H1 (cell line): ENCODE measurements around the gene ARHGAP24. TPM values are rescaled to one million over a fixed set of nuclear protein-coding genes. Genes with fewer than 3 reads are reported as not detected.

ENCODE experiments used
- CTCF ChIA-PET: fragments of 300-600 bp; sonication (Branson Sonifier 250); formaldehyde crosslinking; loops from one replicate; lab custom pipeline; 2021; ENCODE audit not compliant: partially characterized antibody; lab: Charles Lee
- POLR2A ChIA-PET: fragments of 300-600 bp; sonication (Branson Sonifier 250); formaldehyde crosslinking; loops from one replicate; lab custom pipeline; 2021; ENCODE audit warnings: inconsistent platforms; ENCODE audit not compliant: partially characterized antibody; lab: Charles Lee
- DNase-seq, 2 experiments: peaks; one replicate each; pipeline versions ENCODE4 v3.0.0 to v3.0.0-alpha.2; 2010 to 2022; ENCODE audit warnings: low spot score in 2 of 2, low read depth in 1 of 2, mixed read lengths in 1 of 2
- FAIRE-seq: peaks from 2 replicates; lab custom pipeline; 2011; peaks lifted over from hg19 to GRCh38; lab: Jason Lieb, UNC
- H2AFZ ChIP-seq: 2 replicates; pipeline ENCODE4 v1.8.1; 2012; ENCODE audit warnings: low read length, inconsistent platforms
- H2AK5ac ChIP-seq: 2 replicates; pipeline ENCODE4 v1.6.1; 2013; ENCODE audit warnings: low read depth, low read length
- H2BK120ac ChIP-seq: replicated peaks from 2 replicates; pipeline ENCODE3; 2013; ENCODE audit warnings: low read depth, low read length, inconsistent platforms
- H2BK12ac ChIP-seq: 2 replicates; pipeline ENCODE4 v1.6.1; 2013; ENCODE audit warnings: low read depth, low read length
- H2BK15ac ChIP-seq: 2 replicates; pipeline ENCODE4 v1.6.1; 2013; ENCODE audit warnings: low read length
- H2BK20ac ChIP-seq: 2 replicates; pipeline ENCODE4 v1.6.1; 2013; ENCODE audit warnings: low read length
- H2BK5ac ChIP-seq: 2 replicates; pipeline ENCODE4 v1.6.1; 2013; ENCODE audit warnings: low read depth, low read length
- H3K14ac ChIP-seq: 2 replicates; pipeline ENCODE4 v1.6.1; 2013; ENCODE audit warnings: inconsistent platforms; ENCODE audit not compliant: insufficient read length
- H3K18ac ChIP-seq: 2 replicates; pipeline ENCODE4 v1.6.1; 2013; ENCODE audit warnings: low read length; ENCODE audit errors: extremely low read depth
- H3K23ac ChIP-seq: 2 replicates; pipeline ENCODE4 v1.6.1; 2013; ENCODE audit warnings: inconsistent platforms; ENCODE audit not compliant: insufficient read length
- H3K23me2 ChIP-seq: 2 replicates; pipeline ENCODE4 v1.6.1; 2013; ENCODE audit warnings: low read depth, low read length
- H3K27ac ChIP-seq: 2 replicates; pipeline ENCODE4 v1.6.1; 2011; ENCODE audit warnings: low read depth, low read length, inconsistent platforms
- H3K27me3 ChIP-seq, 4 experiments: replicated peaks in 1 of 4; 1 replicate in 1 of 4; 2 replicates in 3 of 4; pipeline versions ENCODE4 v1.6.1 to v1.8.1; 2011 to 2013; ENCODE audit warnings: low read length in 3 of 4, mild to moderate bottlenecking in 3 of 4, inconsistent platforms in 2 of 4, mixed read lengths in 2 of 4, moderate library complexity in 1 of 4; ENCODE audit not compliant: control insufficient read depth in 3 of 4, insufficient read depth in 3 of 4; ENCODE audit errors: extremely low read depth in 1 of 4
- H3K36me3 ChIP-seq, 4 experiments: 2 replicates each; pipeline versions ENCODE4 v1.6.1 to v1.8.1; 2011 to 2013; ENCODE audit warnings: mild to moderate bottlenecking in 4 of 4, low read length in 3 of 4, moderate library complexity in 2 of 4, control low read depth in 1 of 4, inconsistent platforms in 1 of 4; ENCODE audit not compliant: insufficient read depth in 4 of 4, control insufficient read depth in 2 of 4
- H3K4ac ChIP-seq: replicated peaks from 2 replicates; pipeline ENCODE3; 2013; ENCODE audit warnings: low read length, low read depth, mixed read lengths, inconsistent platforms; ENCODE audit not compliant: insufficient read length
- H3K4me1 ChIP-seq, 4 experiments: replicated peaks in 1 of 4; 1 replicate in 1 of 4; 2 replicates in 3 of 4; pipeline versions ENCODE4 v1.6.1 to v1.8.1; 2011 to 2013; ENCODE audit warnings: low read length in 3 of 4, inconsistent platforms in 2 of 4, mixed read lengths in 1 of 4; ENCODE audit not compliant: insufficient read depth in 4 of 4, control insufficient read depth in 3 of 4
- H3K4me2 ChIP-seq, 2 experiments: 2 replicates each; pipeline versions ENCODE4 v1.6.1 to v1.8.1; 2011 to 2013; ENCODE audit warnings: low read depth in 2 of 2, low read length in 2 of 2, control low read depth in 1 of 2, inconsistent platforms in 1 of 2, mild to moderate bottlenecking in 1 of 2; ENCODE audit not compliant: insufficient read depth in 1 of 2
- H3K4me3 ChIP-seq, 4 experiments: fragments of 200-600, 300-600 bp in 1 of 4; sonication (generic), shearing (Covaris generic), sonication (Bioruptor Twin) in 1 of 4; 2 replicates each; pipeline versions ENCODE4 v1.5.1 to v1.8.1; 2011 to 2016; ENCODE audit warnings: low read length in 4 of 4, low read depth in 3 of 4, control low read depth in 2 of 4, inconsistent platforms in 2 of 4, mild to moderate bottlenecking in 2 of 4, mixed read lengths in 1 of 4, moderate library complexity in 1 of 4; ENCODE audit not compliant: insufficient read depth in 2 of 4; ENCODE audit errors: extremely low read depth in 1 of 4
- H3K56ac ChIP-seq: replicated peaks from 2 replicates; pipeline ENCODE3; 2013; ENCODE audit warnings: low read depth, mild to moderate bottlenecking, mixed read lengths, low read length, inconsistent platforms; ENCODE audit not compliant: insufficient read length
- H3K79me1 ChIP-seq: 2 replicates; pipeline ENCODE4 v1.6.1; 2013; ENCODE audit warnings: low read depth, low read length, control low read depth
- H3K79me2 ChIP-seq, 2 experiments: 2 replicates each; pipeline versions ENCODE4 v1.6.1 to v1.8.1; 2012 to 2013; ENCODE audit warnings: low read length in 2 of 2, mild to moderate bottlenecking in 2 of 2, inconsistent platforms in 1 of 2; ENCODE audit not compliant: insufficient read depth in 2 of 2, control insufficient read depth in 1 of 2
- H3K9ac ChIP-seq, 4 experiments: replicated peaks in 1 of 4; 1 replicate in 1 of 4; 2 replicates in 3 of 4; pipeline versions ENCODE4 v1.6.1 to v1.8.1; 2011 to 2013; ENCODE audit warnings: low read depth in 3 of 4, low read length in 3 of 4, control low read depth in 2 of 4, mild to moderate bottlenecking in 2 of 4, moderate library complexity in 2 of 4, inconsistent platforms in 1 of 4; ENCODE audit errors: extremely low read depth in 1 of 4
- H3K9me3 ChIP-seq, 2 experiments: 2 replicates each; pipeline versions ENCODE4 v1.6.1 to v1.8.1; 2012 to 2013; ENCODE audit warnings: mild to moderate bottlenecking in 2 of 2, moderate library complexity in 2 of 2, control low read depth in 1 of 2, inconsistent platforms in 1 of 2, low read depth in 1 of 2, low read length in 1 of 2, mixed read lengths in 1 of 2; ENCODE audit not compliant: insufficient read depth in 2 of 2
- H4K20me1 ChIP-seq, 2 experiments: replicated peaks in 1 of 2; 2 replicates each; pipeline versions ENCODE3 to v1.8.1; 2011 to 2013; ENCODE audit warnings: inconsistent platforms in 2 of 2, low read length in 2 of 2, mild to moderate bottlenecking in 1 of 2; ENCODE audit not compliant: insufficient read depth in 2 of 2, control insufficient read depth in 1 of 2
- H4K5ac ChIP-seq: 2 replicates; pipeline ENCODE4 v1.6.1; 2013; ENCODE audit warnings: low read length, low read depth, mixed read lengths, inconsistent platforms; ENCODE audit not compliant: insufficient read length
- H4K8ac ChIP-seq: 2 replicates; pipeline ENCODE4 v1.8.0; 2013; ENCODE audit warnings: mild to moderate bottlenecking, moderate library complexity, low read length, inconsistent platforms; ENCODE audit not compliant: insufficient read depth; ENCODE audit errors: extremely low read depth
- H4K91ac ChIP-seq: replicated peaks from 2 replicates; pipeline ENCODE3; 2013; ENCODE audit warnings: low read length, mixed read lengths, inconsistent platforms; ENCODE audit not compliant: insufficient read length
- ASH2L ChIP-seq: fragments of 200-600, 300-600 bp; sonication (generic); IDR thresholded peaks from one replicate; pipeline ENCODE4 v1.7.1; 2017; ENCODE audit warnings: low read length
- JUND ChIP-seq: IDR thresholded peaks from 2 replicates; pipeline ENCODE4 v1.6.1; 2011; ENCODE audit warnings: mild to moderate bottlenecking, improper control_type of control experiment, low read length
- RNF2 ChIP-seq: fragments of 200-900, 300-1000 bp; sonication (generic); IDR thresholded peaks from 2 replicates; pipeline ENCODE4 v1.7.1; 2016; ENCODE audit warnings: borderline replicate concordance, low read depth, mild to moderate bottlenecking, antibody characterized with exemption, low read length; ENCODE audit not compliant: poor library complexity, severe bottlenecking; ENCODE audit errors: missing control alignments
- SIX5 ChIP-seq: IDR thresholded peaks from 2 replicates; pipeline ENCODE4 v1.6.1; 2011; ENCODE audit warnings: mild to moderate bottlenecking, low read depth, low read length
- SP2 ChIP-seq: IDR thresholded peaks from 2 replicates; pipeline ENCODE4 v1.6.1; 2012; ENCODE audit warnings: mild to moderate bottlenecking, low read length, inconsistent platforms
- YY1 ChIP-seq: IDR thresholded peaks from 2 replicates; pipeline ENCODE4 v1.6.1; 2011; ENCODE audit warnings: low read depth, mild to moderate bottlenecking, low read length
- polyA plus RNA-seq, 7 experiments: library from polyadenylated mRNA; depleted of rRNA in 3 of 7; stranded (reverse) in 5 of 7; unstranded in 2 of 7; fragments of >200 nt in 5 of 7; fragments of 200-250 nt in 2 of 7; gene quantifications; 1 replicate in 5 of 7; 2 replicates in 1 of 7; 4 replicates in 1 of 7; pipeline versions ENCODE4 v1.2.1 to v1.2.3, GENCODE V29; 2011 to 2013; ENCODE audit warnings: missing spikeins in 2 of 7, mixed read lengths in 2 of 7
- total RNA-seq: library from RNA; stranded (reverse); fragmentation: NEBNext Ultra II Directional; extraction: Animal tissue kit (Norgen Biotek cat#: 25700); gene quantifications from 2 replicates; pipeline ENCODE4 v1.2.1, GENCODE V29; 2021
- TF ChIP-seq, protein P1 (sequence below): IDR thresholded peaks from 2 replicates; pipeline ENCODE4 v1.6.1; 2011; ENCODE audit warnings: low read depth, mild to moderate bottlenecking, low read length; ENCODE audit not compliant: insufficient read depth

The ARHGAP24 gene
- total and polyA plus RNA-seq, 2 of the 8 experiments (the other 6 are each of a cell fraction or from before 2014, with no cell fraction given), result 0.08 to 0.50 TPM

DNA sequence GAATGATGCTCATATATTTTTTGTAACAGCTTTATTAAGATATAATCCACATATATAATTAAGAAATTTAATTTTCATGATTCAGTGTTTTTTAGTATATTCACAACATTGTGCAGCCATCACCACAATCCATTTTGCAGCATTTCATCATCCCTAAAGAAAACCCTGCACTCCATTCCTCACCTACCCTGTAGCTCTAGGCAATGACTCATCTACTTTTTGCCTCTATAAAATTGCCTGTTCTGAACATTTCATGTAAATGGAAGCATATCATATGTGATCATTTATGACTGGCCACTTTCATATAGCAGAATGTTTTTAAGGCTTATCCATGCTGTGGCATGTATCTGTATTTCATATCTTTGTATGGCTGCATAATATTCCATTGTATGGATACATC is 545.0 kb downstream of the ARHGAP24 start:
- H3K23me2 ChIP-seq, result no peaks in the 10 kb centered on the region
- H3K9me3 ChIP-seq, result peaks cover 0 to 7% of the 10 kb centered on the region in 2 experiments; a peak in 1 of 4 replicates
- H3K56ac ChIP-seq, result no peak overlapping the region
- no peak overlapping the region for H2AFZ ChIP-seq
- no peak overlapping the region for H3K4ac ChIP-seq
- no peak overlapping the region for H2BK15ac ChIP-seq
- H2BK120ac ChIP-seq, result no peak overlapping the region
- H2AK5ac ChIP-seq, result no peak overlapping the region
- H2BK12ac ChIP-seq, result no peak overlapping the region
- FAIRE-seq, result no peak
- no peak overlapping the region for H2BK5ac ChIP-seq
- H3K4me2 ChIP-seq, result no peak overlapping the region
- ChIA-PET CTCF (interaction anchor here (1.0 to 1.8 kb wide), 2 partner anchors 13 to 26 kb away, joined by 3 to 6 read pairs; no protein-coding TSS in a partner anchor), POLR2A (no interaction called here)
- no peak overlapping the region for H3K14ac ChIP-seq
- 0 out of 7 replicates have a peak, but pooled peaks cover 0 to 3% (median 0%) of the 10 kb centered on the region in 4 experiments for H3K4me1 ChIP-seq
- no peak overlapping the region for H3K18ac ChIP-seq
- H4K20me1 ChIP-seq, result no peaks in the 10 kb centered on the region
- no peak overlapping the region for H2BK20ac ChIP-seq
- H3K79me2 ChIP-seq, result no peaks in the 10 kb centered on the region
- no peaks in the 10 kb centered on the region for H3K27me3 ChIP-seq
- H3K9ac ChIP-seq, result no peak overlapping the region
- no peaks in the 10 kb centered on the region for H3K79me1 ChIP-seq
- no peak overlapping the region for H3K4me3 ChIP-seq
- no peaks in the 10 kb centered on the region for H3K36me3 ChIP-seq
- H4K5ac ChIP-seq, result no peak overlapping the region
- no peak overlapping the region for H4K91ac ChIP-seq
- H4K8ac ChIP-seq, result no peak overlapping the region
- H3K27ac ChIP-seq, result no peak overlapping the region
- no peak for DNase-seq
- H3K23ac ChIP-seq, result no peak overlapping the region
- TF ChIP-seq YY1, result no peak
- TF ChIP-seq SIX5, result no peak
- no peak for TF ChIP-seq ASH2L
- TF ChIP-seq SP2, result no peak
- no peak for TF ChIP-seq JUND
- TF ChIP-seq, protein P1, sequence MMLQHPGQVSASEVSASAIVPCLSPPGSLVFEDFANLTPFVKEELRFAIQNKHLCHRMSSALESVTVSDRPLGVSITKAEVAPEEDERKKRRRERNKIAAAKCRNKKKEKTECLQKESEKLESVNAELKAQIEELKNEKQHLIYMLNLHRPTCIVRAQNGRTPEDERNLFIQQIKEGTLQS, result no peak
- no peak for TF ChIP-seq RNF2
